Measurements from ENCODE around the gene UGT2B15. TPM values are rescaled to one million over a fixed set of nuclear protein-coding genes. Genes with fewer than 3 reads are reported as not detected.
"Not testable (repeated sequence)": the region's sequence is repeated elsewhere in the genome, so short reads cannot be mapped to it uniquely, and the experiment has no call there.

The UGT2B15 gene
- total RNA-seq, 4 donors from 2014 or later: not detected

DNA sequence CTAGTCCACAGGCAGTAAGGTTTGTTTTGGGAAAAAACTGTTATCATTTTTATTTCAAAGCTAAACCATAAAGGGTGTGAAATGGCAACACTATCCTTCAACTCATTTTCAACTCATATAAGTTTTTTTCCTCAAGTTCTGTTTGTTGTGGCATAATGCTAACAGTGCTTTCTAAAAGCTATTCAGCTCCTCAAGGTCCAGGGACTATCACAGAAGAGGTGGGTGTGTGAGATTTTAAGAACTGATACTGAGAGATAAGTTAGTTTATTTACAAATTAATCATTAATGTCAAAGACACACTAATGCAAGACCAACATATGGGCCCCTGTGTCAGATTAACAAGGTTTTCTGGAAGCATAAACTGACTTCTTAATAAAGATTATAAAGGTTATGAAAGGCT, 11.8 kb downstream of the UGT2B15 start:
- no peak for DNase-seq (ENCODE audit: extremely low spot score)
- H3K36me3 ChIP-seq: no peaks in the 10 kb centered on the region
- intact Hi-C loops (cut with DNase I): no loop called here
- H3K27me3 ChIP-seq: no peaks in the 10 kb centered on the region
- no peak overlapping the region for H3K4me3 ChIP-seq
- no peaks in the 10 kb centered on the region for H3K4me1 ChIP-seq
- no peaks in the 10 kb centered on the region for H3K9me3 ChIP-seq
- H3K27ac ChIP-seq (replicated peaks in 1 of 4): no peak overlapping the region
- TF ChIP-seq POLR2A (IDR thresholded peaks at IDR 0.05; ENCODE audit: low read depth) (no peak), EP300 (IDR thresholded peaks at IDR 0.05) (no peak), POLR2AphosphoS5 (IDR thresholded peaks at IDR 0.05) (no peak)
- TF ChIP-seq, protein P1, sequence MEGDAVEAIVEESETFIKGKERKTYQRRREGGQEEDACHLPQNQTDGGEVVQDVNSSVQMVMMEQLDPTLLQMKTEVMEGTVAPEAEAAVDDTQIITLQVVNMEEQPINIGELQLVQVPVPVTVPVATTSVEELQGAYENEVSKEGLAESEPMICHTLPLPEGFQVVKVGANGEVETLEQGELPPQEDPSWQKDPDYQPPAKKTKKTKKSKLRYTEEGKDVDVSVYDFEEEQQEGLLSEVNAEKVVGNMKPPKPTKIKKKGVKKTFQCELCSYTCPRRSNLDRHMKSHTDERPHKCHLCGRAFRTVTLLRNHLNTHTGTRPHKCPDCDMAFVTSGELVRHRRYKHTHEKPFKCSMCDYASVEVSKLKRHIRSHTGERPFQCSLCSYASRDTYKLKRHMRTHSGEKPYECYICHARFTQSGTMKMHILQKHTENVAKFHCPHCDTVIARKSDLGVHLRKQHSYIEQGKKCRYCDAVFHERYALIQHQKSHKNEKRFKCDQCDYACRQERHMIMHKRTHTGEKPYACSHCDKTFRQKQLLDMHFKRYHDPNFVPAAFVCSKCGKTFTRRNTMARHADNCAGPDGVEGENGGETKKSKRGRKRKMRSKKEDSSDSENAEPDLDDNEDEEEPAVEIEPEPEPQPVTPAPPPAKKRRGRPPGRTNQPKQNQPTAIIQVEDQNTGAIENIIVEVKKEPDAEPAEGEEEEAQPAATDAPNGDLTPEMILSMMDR (IDR thresholded peaks at IDR 0.05): no peak

DNA sequence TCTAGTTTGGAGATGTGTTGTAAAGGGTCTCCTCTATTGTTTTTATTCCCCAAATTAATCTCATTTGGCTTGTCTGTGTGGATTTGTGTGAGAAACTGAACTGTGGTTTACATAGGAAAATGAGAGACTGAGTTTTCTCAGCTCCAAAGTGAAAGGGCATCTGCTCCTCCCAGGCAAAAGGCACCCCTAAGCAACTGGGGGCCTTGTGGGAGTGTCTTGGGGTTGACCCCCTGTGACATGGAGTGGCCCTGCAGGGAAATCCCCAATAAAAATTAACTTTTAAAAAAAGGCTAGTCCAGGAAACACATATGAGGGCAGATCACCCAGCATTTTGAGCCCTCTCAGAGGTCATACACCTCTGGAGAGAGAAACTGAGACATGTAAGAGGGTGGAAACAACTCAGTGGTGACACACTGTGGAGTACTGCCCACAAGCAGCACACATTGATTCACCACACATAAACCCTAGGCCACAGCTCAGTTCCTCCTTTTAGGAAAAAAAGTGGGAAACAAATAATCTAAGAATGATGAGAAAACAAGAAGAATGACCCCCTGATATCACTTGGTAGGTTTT, 13.3 kb downstream of the UGT2B15 start:
- H3K27ac ChIP-seq (replicated peaks in 1 of 4): not testable (repeated sequence)

DNA sequence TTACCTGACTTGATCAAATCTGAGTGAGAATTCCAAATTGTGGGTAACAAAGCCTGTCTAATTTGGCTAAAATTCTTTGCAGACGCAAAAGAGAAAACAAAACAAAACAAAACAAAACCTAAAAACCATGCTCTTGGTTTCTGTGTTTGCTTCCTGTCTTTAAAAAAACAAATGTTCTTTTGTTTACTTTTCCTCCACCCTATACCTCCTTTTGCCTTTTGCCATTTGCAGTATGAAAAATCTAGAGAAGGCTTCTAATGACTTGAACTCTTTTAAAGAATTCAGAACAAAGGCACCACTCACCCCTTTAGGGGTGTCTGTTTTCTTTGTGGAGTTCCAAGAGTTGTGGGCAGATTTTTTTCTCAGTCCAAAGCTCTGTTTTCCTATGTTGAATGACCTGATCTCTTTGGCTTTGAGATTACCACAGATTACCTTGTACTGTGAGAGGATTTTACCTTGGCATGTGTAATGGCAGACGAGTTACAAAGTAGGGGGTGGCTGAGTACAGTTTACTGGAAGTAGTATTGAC, 13.9 kb downstream of the UGT2B15 start:
- H3K4me1 ChIP-seq; H3K27ac ChIP-seq (replicated peaks in 1 of 4); H3K36me3 ChIP-seq; DNase-seq (ENCODE audit: extremely low spot score); H3K27me3 ChIP-seq; intact Hi-C loops (cut with DNase I); H3K9me3 ChIP-seq; H3K4me3 ChIP-seq: not testable (repeated sequence)
- WGBS: 59% methylated on average over 2 of the region's 2 CpGs

More for the DNA sequence above, 13.3 kb downstream of the UGT2B15 start:
- H3K9me3 ChIP-seq; H3K36me3 ChIP-seq; H3K4me3 ChIP-seq; H3K4me1 ChIP-seq; intact Hi-C loops (cut with DNase I); H3K27me3 ChIP-seq; DNase-seq (ENCODE audit: extremely low spot score): not testable (repeated sequence)

DNA sequence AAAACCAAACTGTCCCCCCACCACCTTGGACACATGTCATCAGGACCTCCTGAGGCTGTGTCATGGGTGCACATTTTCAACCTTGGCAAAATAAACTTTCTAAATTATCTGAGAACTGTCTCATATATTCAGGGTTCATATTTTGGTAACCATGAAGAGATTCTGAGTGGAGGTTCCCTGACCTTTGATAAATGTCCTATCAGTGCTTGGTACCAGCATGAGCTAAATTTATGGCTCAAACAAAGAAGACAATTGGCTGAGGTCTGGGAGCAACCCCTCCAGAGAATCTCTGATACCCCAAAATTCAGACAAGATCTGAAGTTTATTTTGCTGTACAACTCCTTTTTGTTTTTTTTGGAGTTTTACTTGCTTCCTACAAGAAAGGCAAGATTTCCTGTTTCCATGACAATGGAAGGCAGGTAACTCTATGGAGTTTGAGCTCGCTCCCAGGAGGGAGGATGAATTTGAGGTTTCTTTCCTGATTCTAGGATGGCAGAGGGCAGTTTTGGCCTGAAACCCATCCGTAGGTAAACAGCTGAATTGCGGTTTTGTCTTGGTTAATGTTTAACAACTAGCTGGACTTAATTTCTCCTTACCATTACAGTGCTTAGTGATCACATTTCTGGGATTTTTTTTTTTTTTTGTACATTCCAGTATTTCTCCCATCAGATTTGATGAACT, 14.5 kb downstream of the UGT2B15 start:
- no peak overlapping the region for H3K27ac ChIP-seq (replicated peaks in 1 of 4)
- no peaks in the 10 kb centered on the region for H3K4me1 ChIP-seq
- 89% methylated on average over 3 of the region's 3 CpGs for WGBS
- TF ChIP-seq POLR2A (IDR thresholded peaks at IDR 0.05; ENCODE audit: low read depth): no peak
- TF ChIP-seq POLR2AphosphoS5 (IDR thresholded peaks at IDR 0.05): no peak
- no peak for TF ChIP-seq EP300 (IDR thresholded peaks at IDR 0.05)
- TF ChIP-seq, protein P1 (IDR thresholded peaks at IDR 0.05): no peak
- H3K4me3 ChIP-seq: no peak overlapping the region
- intact Hi-C loops (cut with DNase I): no loop called here
- DNase-seq (ENCODE audit: extremely low spot score): no peak
- H3K27me3 ChIP-seq: no peaks in the 10 kb centered on the region
- no peaks in the 10 kb centered on the region for H3K36me3 ChIP-seq
- H3K9me3 ChIP-seq: no peaks in the 10 kb centered on the region

DNA sequence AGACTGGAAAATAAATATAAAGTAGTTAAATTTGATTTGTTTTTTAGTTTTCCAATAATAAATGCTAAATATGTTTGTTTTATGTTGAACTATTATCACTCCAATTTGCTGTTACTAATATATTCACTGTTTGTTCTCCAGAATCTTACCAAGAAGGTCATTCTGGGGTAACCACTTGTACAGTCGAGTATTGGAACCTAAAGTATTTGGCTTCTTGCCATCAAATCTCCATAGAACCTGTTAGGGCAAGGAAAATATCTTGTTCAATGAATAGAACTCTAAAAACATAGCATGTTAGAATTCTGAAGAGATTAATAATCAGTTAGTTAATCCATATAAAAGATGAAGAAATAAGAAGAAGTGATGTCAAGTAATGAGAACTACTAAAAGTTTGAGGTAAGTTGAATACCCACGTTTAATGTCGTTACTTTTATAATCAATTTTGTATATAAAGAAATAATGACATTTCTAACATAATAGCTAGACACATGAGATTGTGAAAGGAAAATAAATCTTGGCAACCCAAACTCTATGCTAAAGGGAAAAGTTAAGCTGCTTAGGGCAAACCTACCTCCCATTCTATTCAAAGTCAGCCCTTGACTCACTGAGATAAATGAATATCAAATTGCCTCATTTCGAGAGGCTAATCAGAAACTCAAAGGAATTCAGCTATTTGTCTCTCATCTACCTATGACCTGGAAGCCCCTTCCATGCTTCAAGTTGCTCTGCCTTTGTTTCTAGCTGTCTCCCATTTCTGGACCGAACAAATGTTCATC, 15.3 kb downstream of the UGT2B15 start:
- TF ChIP-seq POLR2A (IDR thresholded peaks at IDR 0.05; ENCODE audit: low read depth) (no peak), POLR2AphosphoS5 (IDR thresholded peaks at IDR 0.05) (no peak), EP300 (IDR thresholded peaks at IDR 0.05) (no peak)
- TF ChIP-seq, protein P1 (IDR thresholded peaks at IDR 0.05): no peak
- H3K36me3 ChIP-seq: no peaks in the 10 kb centered on the region
- intact Hi-C loops (cut with DNase I): no loop called here
- H3K4me1 ChIP-seq: no peaks in the 10 kb centered on the region
- H3K27me3 ChIP-seq: no peaks in the 10 kb centered on the region
- H3K27ac ChIP-seq (replicated peaks in 1 of 4): no peak overlapping the region
- no peak overlapping the region for H3K4me3 ChIP-seq
- no peaks in the 10 kb centered on the region for H3K9me3 ChIP-seq
- no peak for DNase-seq (ENCODE audit: extremely low spot score)
- WGBS: 70% methylated on average over 5 of the region's 5 CpGs
